ENCODE data around the gene RELN.

The RELN gene

GRCh38 chr7:103474956-103475355, 514.5 kb downstream of the RELN start:
- no peak for TF ChIP-seq ZNF274 (IDR thresholded peaks at IDR 0.05; ENCODE audit: low read depth, low read length)

GRCh38 chr7:103469095-103469948, 520.1 kb downstream of the RELN start:
- TF ChIP-seq ZNF274 (IDR thresholded peaks at IDR 0.05; ENCODE audit: low read depth, low read length): no peak
- H3K4me3 ChIP-seq (ENCODE audit: low read length): no peak overlapping the region

More at GRCh38 chr7:103474956-103475355, 514.5 kb downstream of the RELN start:
- H3K4me3 ChIP-seq (ENCODE audit: low read length): no peak overlapping the region

GRCh38 chr7:103466814-103467213, 522.6 kb downstream of the RELN start:
- TF ChIP-seq ZNF274 (IDR thresholded peaks at IDR 0.05; ENCODE audit: low read depth, low read length): no peak

GRCh38 chr7:103462358-103462757, 527.1 kb downstream of the RELN start:
- no peak for TF ChIP-seq ZNF274 (IDR thresholded peaks at IDR 0.05; ENCODE audit: low read depth, low read length)

More at GRCh38 chr7:103466814-103467213, 522.6 kb downstream of the RELN start:
- no peak overlapping the region for H3K4me3 ChIP-seq (ENCODE audit: low read length)

GRCh38 chr7:103447073-103447960, 542.1 kb downstream of the RELN start:
- no peak overlapping the region for H3K4me3 ChIP-seq (ENCODE audit: low read length)
- TF ChIP-seq ZNF274 (IDR thresholded peaks at IDR 0.05; ENCODE audit: low read depth, low read length): no peak

More at GRCh38 chr7:103462358-103462757, 527.1 kb downstream of the RELN start:
- no peak overlapping the region for H3K4me3 ChIP-seq (ENCODE audit: low read length)

- H3K4me3 ChIP-seq (ENCODE audit: low read length): no peak within 1 kb of the TSS; the same call in 1 of the 2 replicates
- TF ChIP-seq ZNF274 (IDR thresholded peaks at IDR 0.05; ENCODE audit: low read depth, low read length): no peak
Measured at GRCh38 chr7:103446049-103446520, 543.4 kb downstream of the RELN start, which contains the start of gene SLC26A5. SLC26A5 (minus strand) TSS chr7:103446207; CDS start chr7:103421514, 24,693 bp downstream.

GRCh38 chr7:103445228-103446048, 544.0 kb downstream of the RELN start:
- TF ChIP-seq ZNF274 (IDR thresholded peaks at IDR 0.05; ENCODE audit: low read depth, low read length): no peak
- no peak overlapping the region; the same call in 1 of the 2 replicates for H3K4me3 ChIP-seq (ENCODE audit: low read length)

- H3K4me3 ChIP-seq (ENCODE audit: low read length): no peak overlapping the region
- no peak for TF ChIP-seq ZNF274 (IDR thresholded peaks at IDR 0.05; ENCODE audit: low read depth, low read length)
Measured at GRCh38 chr7:103439661-103440060, 549.8 kb downstream of the RELN start.

- TF ChIP-seq ZNF274 (IDR thresholded peaks at IDR 0.05; ENCODE audit: low read depth, low read length): no peak
- H3K4me3 ChIP-seq (ENCODE audit: low read length): no peak overlapping the region
Measured at GRCh38 chr7:103437623-103438022, 551.8 kb downstream of the RELN start.

- TF ChIP-seq ZNF274 (IDR thresholded peaks at IDR 0.05; ENCODE audit: low read depth, low read length): no peak
- no peak overlapping the region for H3K4me3 ChIP-seq (ENCODE audit: low read length)
Measured at GRCh38 chr7:103432712-103433111, 556.7 kb downstream of the RELN start.

GRCh38 chr7:103425177-103425576, 564.3 kb downstream of the RELN start:
- no peak overlapping the region for H3K4me3 ChIP-seq (ENCODE audit: low read length)
- TF ChIP-seq ZNF274 (IDR thresholded peaks at IDR 0.05; ENCODE audit: low read depth, low read length): no peak

- no peak for TF ChIP-seq ZNF274 (IDR thresholded peaks at IDR 0.05; ENCODE audit: low read depth, low read length)
- H3K4me3 ChIP-seq (ENCODE audit: low read length): no peak overlapping the region
Measured at GRCh38 chr7:103423467-103424179, 565.8 kb downstream of the RELN start.
